Skeletal muscle tissue (tissue), 4 donors: Measurements from ENCODE around the gene SFMBT1. TPM values are rescaled to one million over a fixed set of nuclear protein-coding genes. Genes with fewer than 3 reads are reported as not detected.

Experiments
- H3K27ac ChIP-seq: one replicate; pipeline ENCODE4 v1.7.0; 2013; ENCODE audit warnings: mild to moderate bottlenecking, low read depth, low read length, inconsistent platforms
- H3K27me3 ChIP-seq, 3 donors: one replicate each; pipeline ENCODE4 v1.7.0; 2013; ENCODE audit warnings: low read length in 3 of 3; ENCODE audit not compliant: control insufficient read depth in 3 of 3, insufficient read depth in 3 of 3
- H3K36me3 ChIP-seq, 3 donors: one replicate each; pipeline ENCODE4 v1.7.0; 2013; ENCODE audit warnings: low read length in 3 of 3; ENCODE audit not compliant: control insufficient read depth in 3 of 3, insufficient read depth in 3 of 3
- H3K4me1 ChIP-seq, 3 donors: one replicate each; pipeline ENCODE4 v1.7.0; 2013; ENCODE audit warnings: low read length in 3 of 3, mild to moderate bottlenecking in 3 of 3; ENCODE audit not compliant: control insufficient read depth in 3 of 3, insufficient read depth in 3 of 3
- H3K4me3 ChIP-seq, 3 donors: one replicate each; pipeline ENCODE4 v1.7.0; 2013; ENCODE audit warnings: low read length in 3 of 3
- H3K9ac ChIP-seq, 3 donors: one replicate each; pipeline ENCODE4 v1.7.0; 2013; ENCODE audit warnings: low read length in 3 of 3, mild to moderate bottlenecking in 3 of 3, moderate library complexity in 2 of 3, low read depth in 1 of 3
- H3K9me3 ChIP-seq, 3 donors: one replicate each; pipeline ENCODE4 v1.7.0; 2013; ENCODE audit warnings: low read length in 3 of 3; ENCODE audit not compliant: control insufficient read depth in 3 of 3
- total RNA-seq: library from RNA; depleted of rRNA; stranded (reverse); fragments of >200 nt; gene quantifications from one replicate; pipeline ENCODE4 v1.2.3, GENCODE V29; 2014
- donor health status: Osteomylitis.

SFMBT1 gene
- total RNA-seq, 1 donor from 2014 or later = 11.0 TPM

DNA sequence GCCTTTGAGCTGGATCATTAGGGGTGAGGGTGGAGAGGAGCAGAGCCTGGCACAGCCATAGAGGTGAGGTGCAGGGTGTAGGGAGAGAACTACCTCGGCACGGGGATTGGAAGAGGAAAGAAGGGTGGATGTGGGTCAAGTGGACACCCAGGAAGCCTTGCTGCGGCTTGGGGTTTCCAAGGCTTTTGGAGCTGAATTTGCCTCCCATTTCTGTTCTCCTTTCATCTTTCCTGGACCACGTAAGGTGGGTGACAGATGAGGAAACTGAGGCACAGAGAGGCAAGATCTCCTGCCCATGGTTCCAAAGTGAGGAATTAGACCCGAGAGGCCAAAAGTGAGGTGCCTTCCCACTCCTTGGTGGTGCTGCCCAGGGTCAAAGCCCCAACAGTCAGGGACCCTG, 35.4 kb upstream of the SFMBT1 start:
- Histone ChIP-seq H3K9ac (no peak overlapping the region), H3K9me3 (no peaks in the 10 kb centered on the region), H3K4me1 (peaks cover 0 to 9% (median 0%) of the 10 kb centered on the region in 3 donors), H3K36me3 (no peaks in the 10 kb centered on the region), H3K27me3 (no peaks in the 10 kb centered on the region), H3K4me3 (no peak overlapping the region), H3K27ac (no peak overlapping the region)

DNA sequence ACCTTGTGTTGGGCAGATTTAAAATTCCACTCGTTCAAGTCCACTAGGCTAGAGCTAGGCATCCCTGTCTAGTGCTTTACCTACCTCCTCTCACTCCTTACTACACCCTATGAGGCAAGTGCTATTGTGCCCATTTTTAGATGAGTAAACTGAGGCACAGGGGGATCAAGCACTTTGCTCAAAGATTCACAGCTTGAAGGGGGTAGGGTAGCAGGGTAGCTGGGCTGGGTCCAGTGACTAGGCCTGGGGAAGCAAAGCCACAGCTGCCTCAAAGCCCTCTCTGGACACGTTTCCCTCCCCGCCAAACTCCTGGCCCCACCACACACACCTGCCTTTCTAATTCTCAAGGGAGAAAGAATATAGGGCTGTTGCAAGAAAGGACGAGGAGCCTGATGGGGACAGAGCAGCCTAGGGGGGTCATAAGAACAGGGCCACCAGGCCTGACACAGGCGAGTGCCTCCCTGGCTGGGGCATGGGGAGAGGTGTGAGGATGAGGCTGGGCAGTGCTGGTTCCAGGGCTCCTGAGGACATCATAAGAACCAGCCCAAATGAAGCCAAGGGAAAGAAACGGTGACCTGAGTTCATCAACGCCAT, 34.8 kb upstream of the SFMBT1 start:
- H3K36me3 ChIP-seq = no peaks in the 10 kb centered on the region
- H3K27ac ChIP-seq = no peak overlapping the region
- no peaks in the 10 kb centered on the region for H3K9me3 ChIP-seq
- no peak overlapping the region for H3K4me3 ChIP-seq
- H3K9ac ChIP-seq = no peak overlapping the region
- H3K4me1 ChIP-seq = peaks cover 0 to 9% (median 0%) of the 10 kb centered on the region in 3 donors
- H3K27me3 ChIP-seq = no peaks in the 10 kb centered on the region

DNA sequence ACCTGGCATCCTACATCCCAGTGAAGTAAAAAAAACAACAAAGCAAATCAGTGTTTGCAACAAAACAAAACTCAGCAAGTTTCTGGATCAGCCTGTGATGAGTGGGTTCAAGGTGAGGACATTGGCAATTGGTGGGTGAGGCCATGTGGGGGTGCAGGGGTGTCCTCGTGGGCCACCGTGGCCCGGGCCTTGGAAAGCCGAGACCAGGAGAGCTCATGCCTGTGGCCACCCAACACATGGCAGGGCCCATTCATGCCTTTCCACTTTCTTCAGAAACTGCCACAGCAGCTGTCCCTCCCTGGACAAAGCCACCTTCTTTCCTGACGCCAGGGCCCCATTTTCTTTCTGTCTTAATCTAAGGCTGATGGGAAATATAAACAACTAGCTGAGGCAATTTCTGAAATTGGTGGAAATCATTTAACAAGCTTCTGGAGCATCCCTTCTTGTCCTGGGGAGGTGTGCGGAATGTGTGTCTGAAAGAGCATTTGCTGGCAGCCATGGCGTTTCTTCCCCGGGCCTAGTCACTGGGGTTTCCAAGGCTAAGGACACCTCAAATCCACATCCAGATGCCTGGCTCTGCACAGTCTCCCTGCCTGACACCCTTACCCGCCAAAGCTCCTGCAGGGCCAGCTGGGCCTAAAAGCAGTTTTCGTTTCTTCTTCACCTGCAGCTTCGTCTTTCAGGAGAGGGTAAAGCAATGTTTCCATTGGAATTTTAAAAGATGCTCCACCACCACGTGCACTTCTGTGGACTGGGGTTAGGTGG, 34.1 kb upstream of the SFMBT1 start:
- Histone ChIP-seq H3K27me3 (no peaks in the 10 kb centered on the region), H3K27ac (no peak overlapping the region), H3K36me3 (no peaks in the 10 kb centered on the region), H3K9me3 (no peaks in the 10 kb centered on the region), H3K9ac (no peak overlapping the region), H3K4me1 (peaks cover 0 to 9% (median 0%) of the 10 kb centered on the region in 3 donors), H3K4me3 (no peak overlapping the region)

DNA sequence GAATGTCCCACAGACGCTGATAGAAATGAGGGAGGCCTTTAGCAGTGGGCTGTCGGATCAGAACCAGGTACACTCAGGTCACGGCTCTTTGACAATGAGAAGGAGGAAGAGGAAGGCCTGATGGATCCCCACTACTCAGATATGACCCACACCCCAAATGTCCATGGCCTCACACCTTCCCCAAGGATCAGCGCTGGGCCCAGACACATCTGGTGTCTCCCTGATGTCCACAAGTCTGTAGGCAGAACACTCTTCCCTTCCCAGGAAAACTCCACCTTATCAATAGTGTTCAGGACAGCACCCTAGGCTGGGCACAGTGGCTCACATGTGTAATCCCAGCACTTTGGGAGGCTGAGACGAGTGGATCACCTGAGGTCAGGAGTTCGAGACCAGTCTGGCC, 33.3 kb upstream of the SFMBT1 start:
- H3K27me3 ChIP-seq = no peaks in the 10 kb centered on the region
- no peak overlapping the region for H3K9ac ChIP-seq
- no peak overlapping the region for H3K4me3 ChIP-seq
- no peaks in the 10 kb centered on the region for H3K9me3 ChIP-seq
- H3K27ac ChIP-seq = no peak overlapping the region
- peaks cover 0 to 6% (median 0%) of the 10 kb centered on the region in 3 donors for H3K4me1 ChIP-seq
- no peaks in the 10 kb centered on the region for H3K36me3 ChIP-seq

DNA sequence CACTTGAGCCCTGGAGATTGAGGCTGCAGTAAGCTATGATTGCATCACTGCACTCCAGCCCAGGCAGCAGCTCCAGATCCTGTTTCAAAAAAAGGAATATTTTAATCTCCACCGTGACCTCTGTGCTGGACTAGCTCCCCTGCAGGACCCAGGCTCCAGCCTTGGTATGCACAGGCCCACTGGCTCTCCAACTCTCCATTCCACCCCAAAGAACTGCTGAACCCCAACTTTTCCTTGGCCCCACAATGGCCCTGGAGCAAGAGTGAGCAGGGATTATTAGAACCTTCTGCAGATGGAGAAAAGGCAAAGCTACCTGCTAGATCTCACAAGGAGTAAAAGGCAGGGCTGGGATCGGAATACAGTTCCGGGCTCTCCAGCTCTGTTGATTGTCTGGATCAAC, 32.8 kb upstream of the SFMBT1 start:
- Histone ChIP-seq H3K27me3 (no peaks in the 10 kb centered on the region), H3K9me3 (no peaks in the 10 kb centered on the region)

DNA sequence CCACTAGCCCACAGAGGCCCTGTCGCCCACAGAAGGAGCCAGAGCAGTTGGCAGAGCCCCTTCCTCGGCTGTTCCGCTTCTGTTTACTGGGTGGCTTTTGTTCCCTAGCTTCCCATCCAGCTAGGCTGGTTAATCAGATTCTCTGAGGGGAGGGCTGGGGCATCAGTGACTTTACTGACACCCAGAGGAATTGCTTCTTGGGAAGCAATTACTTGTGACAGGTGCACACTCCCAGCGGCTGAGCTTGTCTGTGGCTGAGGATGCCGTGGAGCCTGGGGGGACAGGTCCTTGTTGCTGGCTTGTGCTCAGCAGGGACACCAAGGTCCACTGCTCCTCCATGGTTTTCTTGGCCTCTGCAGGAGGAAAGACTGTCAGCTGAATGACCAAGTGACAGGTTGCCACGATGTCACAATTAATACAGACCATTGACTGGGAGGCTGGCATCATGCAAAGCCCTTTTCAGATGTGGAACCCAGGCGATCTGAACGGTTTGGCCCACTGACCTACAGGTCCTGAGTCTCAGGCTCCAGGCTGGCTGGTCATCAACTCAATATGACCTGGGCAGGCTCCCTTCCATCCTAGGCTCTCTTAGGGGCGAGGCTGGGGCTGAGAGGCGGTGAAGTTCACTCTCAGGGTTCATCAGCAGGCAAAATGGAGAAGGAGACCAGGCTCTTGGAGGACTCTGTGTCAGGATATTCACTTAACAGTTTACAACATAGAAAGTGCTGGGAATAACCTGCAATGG, 31.8 kb upstream of the SFMBT1 start:
- Histone ChIP-seq H3K9ac (no peak overlapping the region), H3K27ac (no peak overlapping the region), H3K4me3 (no peak overlapping the region), H3K27me3 (no peaks in the 10 kb centered on the region), H3K36me3 (no peaks in the 10 kb centered on the region), H3K9me3 (no peaks in the 10 kb centered on the region), H3K4me1 (peaks cover 7 to 10% (median 9%) of the 10 kb centered on the region in 3 donors)

More for the DNA sequence above, 32.8 kb upstream of the SFMBT1 start:
- no peak overlapping the region for H3K4me3 ChIP-seq
- H3K27ac ChIP-seq = no peak overlapping the region
- H3K36me3 ChIP-seq = no peaks in the 10 kb centered on the region
- no peak overlapping the region for H3K9ac ChIP-seq
- peaks cover 0 to 2% (median under 1%) of the 10 kb centered on the region in 3 donors for H3K4me1 ChIP-seq

DNA sequence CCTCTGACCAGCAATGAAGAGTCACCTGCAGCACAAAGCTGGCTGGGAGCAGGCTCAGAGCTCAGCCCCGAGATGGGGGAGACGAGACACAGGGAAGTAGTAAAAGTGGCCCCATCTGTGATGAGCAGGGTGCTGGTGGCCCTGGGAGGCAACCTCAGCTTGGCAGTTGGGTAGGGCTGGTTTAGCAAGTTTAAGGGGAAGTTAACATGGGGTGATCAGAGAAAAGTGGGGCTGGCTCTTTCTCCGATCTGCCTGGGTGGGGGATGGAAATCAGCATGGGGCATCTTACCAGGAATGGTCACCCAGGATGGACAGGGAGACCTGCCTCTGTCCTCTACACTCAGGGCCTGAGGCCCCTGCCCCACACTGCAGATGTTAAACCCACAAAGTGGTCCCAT, 29.9 kb upstream of the SFMBT1 start:
- no peak overlapping the region for H3K27ac ChIP-seq
- H3K4me1 ChIP-seq = peaks cover 18 to 21% (median 20%) of the 10 kb centered on the region in 3 donors
- H3K4me3 ChIP-seq = no peak overlapping the region
- no peak overlapping the region for H3K9ac ChIP-seq
- H3K36me3 ChIP-seq = no peaks in the 10 kb centered on the region
- no peaks in the 10 kb centered on the region for H3K9me3 ChIP-seq
- no peaks in the 10 kb centered on the region for H3K27me3 ChIP-seq

DNA sequence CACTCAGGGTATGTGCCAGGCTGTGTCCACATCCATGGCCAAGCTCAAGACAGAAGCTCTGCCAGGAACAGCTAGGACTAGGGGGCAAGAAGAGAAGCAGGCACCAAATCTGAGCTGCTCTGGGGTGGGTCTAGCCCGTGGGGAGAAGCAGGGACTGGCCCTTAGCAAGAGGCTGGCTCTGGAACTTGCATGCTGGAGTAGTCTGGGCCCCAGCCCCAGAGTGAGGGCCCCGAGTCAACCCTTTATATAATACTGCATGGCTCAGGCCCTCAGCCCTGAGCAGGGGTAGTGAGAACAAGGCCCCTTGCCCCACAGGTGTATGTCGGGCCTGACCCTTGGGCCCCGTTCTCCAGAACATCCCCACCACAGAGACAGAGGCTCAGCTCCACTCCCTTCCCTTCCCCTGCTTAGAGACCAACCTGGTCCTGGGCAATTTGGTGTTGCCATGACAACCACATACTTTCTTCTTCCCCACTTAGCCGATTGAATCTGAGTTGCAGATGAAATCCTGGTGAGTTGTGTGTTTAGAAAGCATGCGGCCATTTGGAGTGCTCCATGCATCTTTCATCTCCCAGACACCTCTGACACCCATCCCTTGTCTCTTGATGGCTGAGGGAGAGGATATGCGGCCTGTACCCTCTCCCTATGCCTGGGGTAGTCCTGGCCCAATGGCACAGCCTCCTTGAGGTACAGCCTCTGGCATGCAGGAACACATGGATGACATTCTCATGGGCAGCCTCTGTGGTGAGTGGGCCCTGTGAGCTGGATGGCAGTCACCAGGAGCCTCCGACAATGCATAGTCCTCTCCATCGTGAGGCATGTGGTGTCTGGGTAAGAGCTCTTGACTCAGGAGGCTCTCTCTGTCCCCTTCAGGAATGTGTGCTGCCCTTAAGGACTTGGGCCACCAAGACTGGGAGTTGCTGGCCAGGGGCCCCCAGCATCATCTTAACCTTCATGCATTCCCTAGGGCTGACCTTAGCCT, 29.2 kb upstream of the SFMBT1 start:
- Histone ChIP-seq H3K4me3 (no peak overlapping the region), H3K27me3 (no peaks in the 10 kb centered on the region), H3K4me1 (peaks cover 18 to 21% (median 20%) of the 10 kb centered on the region in 3 donors), H3K27ac (no peak overlapping the region), H3K36me3 (no peaks in the 10 kb centered on the region), H3K9me3 (no peaks in the 10 kb centered on the region), H3K9ac (peak overlapping the region in 1 of 3 donors; percentile 8)

DNA sequence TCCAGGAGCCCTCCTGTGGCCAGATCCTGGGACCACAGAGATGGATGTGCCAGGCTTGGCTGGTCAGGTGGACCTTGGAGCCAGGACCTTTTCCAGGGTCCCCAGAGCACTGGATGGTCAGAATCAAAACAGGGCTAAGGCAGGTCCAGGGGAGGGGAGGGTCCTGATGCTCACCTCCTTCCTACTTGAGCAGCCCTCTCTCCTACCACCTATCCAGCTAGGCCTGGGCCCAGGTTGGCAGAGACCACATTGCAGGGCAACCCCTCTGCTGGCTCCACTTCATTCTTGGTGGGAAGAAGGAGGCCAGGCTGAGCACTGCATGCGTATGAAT, 28.5 kb upstream of the SFMBT1 start:
- Histone ChIP-seq H3K4me3 (no peak overlapping the region), H3K4me1 (peaks cover 18 to 21% (median 20%) of the 10 kb centered on the region in 3 donors), H3K27ac (no peak overlapping the region), H3K9ac (peak overlapping the region in 1 of 3 donors; percentile 8), H3K27me3 (peaks cover 0 to 6% (median 0%) of the 10 kb centered on the region in 3 donors), H3K9me3 (no peaks in the 10 kb centered on the region), H3K36me3 (no peaks in the 10 kb centered on the region)
